Activated naive CD4-positive, alpha-beta T cell treated with anti-CD3 and anti-CD28 coated beads for 36 hours (primary cell): ENCODE results near the gene NCBP3. TPM values are rescaled to one million over a fixed set of nuclear protein-coding genes. Genes with fewer than 3 reads are reported as not detected.
A peak's percentile ranks its signal among the peaks of the same experiment; 100 is the strongest.

Source experiments
- CTCF ChIA-PET: fragments of 350-600 bp; sonication (Branson Sonifier 250); formaldehyde crosslinking; loops from one replicate; lab custom pipeline; 2021; ENCODE audit warnings: antibody characterized with exemption; lab: Charles Lee
- DNase-seq: peaks from one replicate; pipeline ENCODE4 v3.0.0-alpha.2; 2020
- H3K27ac Mint-ChIP-seq: one replicate; pipeline ENCODE4 v1.8.0; 2021; ENCODE audit warnings: mild to moderate bottlenecking, mixed read lengths
- H3K27me3 Mint-ChIP-seq: one replicate; pipeline ENCODE4 v1.8.0; 2021; ENCODE audit warnings: low read depth, mixed read lengths
- H3K36me3 Mint-ChIP-seq: one replicate; pipeline ENCODE4 v1.8.0; 2021; ENCODE audit warnings: low read depth, mixed read lengths
- H3K4me1 Mint-ChIP-seq: one replicate; pipeline ENCODE4 v1.8.0; 2021; ENCODE audit warnings: low read depth, mixed read lengths
- H3K4me3 Mint-ChIP-seq: one replicate; pipeline ENCODE4 v1.8.0; 2021; ENCODE audit warnings: mild to moderate bottlenecking, moderate library complexity, mixed read lengths
- H3K9me3 Mint-ChIP-seq: one replicate; pipeline ENCODE4 v1.8.0; 2021; ENCODE audit warnings: mixed read lengths
- intact Hi-C: fragments of 100-400 bp; cut with micrococcal nuclease; formaldehyde crosslinking; loops from one replicate; pipeline ENCODE4 v1.15.1; 2023
- total RNA-seq, 2 experiments: library from RNA; stranded (reverse); gene quantifications; one replicate each; pipeline ENCODE4 v1.2.3, GENCODE V29; 2021

NCBP3 gene
- total RNA-seq, 2 experiments from 2014 or later: 33.9 to 40.4 TPM

DNA sequence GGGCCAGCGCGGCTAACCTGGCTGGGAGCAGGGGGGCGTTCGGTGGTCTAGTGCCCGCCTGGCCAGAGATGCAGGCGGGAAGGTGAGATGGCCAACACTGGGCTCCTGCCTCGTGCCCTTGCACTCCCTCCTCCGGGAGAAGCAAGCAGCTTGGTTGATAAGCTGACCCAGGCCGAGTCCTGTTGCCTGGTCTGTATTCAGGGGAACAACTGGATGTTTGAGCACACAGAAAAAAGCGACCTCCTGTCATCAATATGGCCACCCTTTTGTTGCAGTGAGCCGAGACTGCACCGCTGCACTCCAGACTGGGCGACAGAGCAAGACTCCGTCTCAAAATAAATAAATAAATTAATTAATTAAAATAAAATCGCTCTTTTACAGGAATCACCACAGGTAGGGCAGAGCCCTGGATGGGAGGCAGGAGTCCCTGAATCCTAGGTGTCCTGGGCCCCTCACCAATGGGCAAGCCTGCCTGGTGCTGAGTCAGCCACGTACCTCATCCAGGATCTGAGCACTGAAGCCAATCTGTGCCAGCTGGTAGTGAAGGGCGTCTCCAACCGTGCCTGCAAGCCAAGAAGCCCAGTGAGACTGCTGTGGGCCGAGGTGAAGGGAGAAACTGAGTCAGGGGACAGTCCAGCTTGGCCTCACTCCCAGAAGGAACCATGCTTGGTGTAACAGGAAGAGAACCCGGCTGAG lies 90.6 kb downstream of the NCBP3 start:
- no peaks in the 10 kb centered on the region for H3K36me3 Mint-ChIP-seq
- no peaks in the 10 kb centered on the region for H3K27me3 Mint-ChIP-seq
- H3K9me3 Mint-ChIP-seq: peaks cover 6% of the 10 kb centered on the region
- intact Hi-C loops: loop anchor here (2.0 kb wide), 1 partner anchor 17 kb away; no protein-coding TSS in a partner anchor
- peak overlapping the region; percentile 63 for H3K4me3 Mint-ChIP-seq
- peak overlapping the region; percentile 59 for H3K27ac Mint-ChIP-seq
- peaks cover 17% of the 10 kb centered on the region for H3K4me1 Mint-ChIP-seq
- DNase-seq: no peak
- CTCF ChIA-PET: interaction anchor here (1.6 kb wide), 1 partner anchor 18 kb away, joined by 8 read pairs; no protein-coding TSS in a partner anchor

DNA sequence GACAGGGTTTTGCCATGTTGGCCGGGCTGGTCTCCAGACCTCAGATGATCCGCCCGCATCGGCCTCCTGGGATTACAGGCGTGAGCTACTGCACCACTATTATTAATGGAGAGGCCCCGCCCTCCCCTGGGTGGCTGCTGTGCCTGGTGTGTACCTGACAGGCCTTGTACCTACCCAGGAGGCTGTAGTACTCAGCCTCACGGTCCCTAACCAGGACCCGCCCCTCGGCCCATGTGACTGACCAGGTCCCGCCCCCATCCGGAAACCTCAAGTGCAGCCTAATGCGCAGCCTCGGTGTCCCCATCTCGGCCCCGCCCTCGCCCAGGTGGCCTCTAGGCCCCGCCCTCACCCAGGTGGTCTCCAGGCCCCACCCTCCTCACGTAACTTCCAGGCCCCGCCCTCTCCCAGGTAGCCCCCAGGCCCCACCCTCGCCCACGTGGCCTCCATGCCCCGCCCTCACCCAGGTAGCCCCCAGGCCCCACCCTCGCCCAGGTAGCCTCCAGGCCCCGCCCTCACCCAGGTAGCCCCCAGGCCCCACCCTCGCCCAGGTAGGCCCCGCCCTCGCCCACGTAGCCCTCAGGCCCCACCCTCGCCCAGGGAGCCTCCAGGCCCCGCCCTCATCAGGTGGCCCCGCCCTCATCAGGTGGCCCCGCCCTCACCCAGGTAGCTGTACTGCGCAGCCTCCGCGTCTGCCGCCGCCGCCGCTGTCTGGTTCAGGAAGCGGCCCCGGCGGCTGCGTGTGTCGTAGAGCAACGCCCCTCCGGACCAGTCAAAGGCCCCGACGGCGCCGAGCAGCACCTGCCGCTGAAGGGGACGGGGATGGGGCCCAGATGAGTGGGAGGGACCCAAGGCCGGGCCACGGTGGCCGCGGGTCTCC lies 91.3 kb downstream of the NCBP3 start:
- DNase-seq: peak; percentile 80
- CTCF ChIA-PET: interaction anchor here (1.6 kb wide), 1 partner anchor 17 kb away, joined by 8 read pairs; no protein-coding TSS in a partner anchor
- no peaks in the 10 kb centered on the region for H3K27me3 Mint-ChIP-seq
- peaks cover 23% of the 10 kb centered on the region for H3K4me1 Mint-ChIP-seq
- H3K27ac Mint-ChIP-seq: no peak overlapping the region
- H3K4me3 Mint-ChIP-seq: peak overlapping the region; percentile 63
- intact Hi-C loops: loop anchor here (2.0 kb wide), 1 partner anchor 16 kb away; no protein-coding TSS in a partner anchor
- no peaks in the 10 kb centered on the region for H3K36me3 Mint-ChIP-seq
- H3K9me3 Mint-ChIP-seq: peaks cover 1% of the 10 kb centered on the region

DNA sequence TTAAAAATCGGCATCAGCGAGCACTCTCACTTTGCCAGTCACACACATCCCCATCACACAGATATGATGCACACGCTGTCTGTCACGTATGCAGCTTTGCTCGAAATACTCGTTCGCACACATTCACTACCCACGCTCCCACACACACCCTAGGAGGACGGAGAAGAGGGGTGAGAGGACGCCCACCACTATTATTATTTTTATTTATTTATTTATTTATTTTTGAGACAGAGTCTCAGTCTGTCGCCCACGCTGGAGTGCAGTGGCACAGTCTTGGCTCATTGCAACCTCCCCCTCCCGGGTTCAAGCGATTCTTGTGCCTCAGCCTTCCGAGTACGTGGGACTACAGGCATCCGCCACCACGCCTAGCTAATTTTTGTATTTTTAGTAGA lies 92.0 kb downstream of the NCBP3 start:
- H3K27me3 Mint-ChIP-seq: no peaks in the 10 kb centered on the region
- no peak overlapping the region for H3K27ac Mint-ChIP-seq
- intact Hi-C loops: loop anchor here (2.0 kb wide), 1 partner anchor 15 kb away; no protein-coding TSS in a partner anchor

DNA sequence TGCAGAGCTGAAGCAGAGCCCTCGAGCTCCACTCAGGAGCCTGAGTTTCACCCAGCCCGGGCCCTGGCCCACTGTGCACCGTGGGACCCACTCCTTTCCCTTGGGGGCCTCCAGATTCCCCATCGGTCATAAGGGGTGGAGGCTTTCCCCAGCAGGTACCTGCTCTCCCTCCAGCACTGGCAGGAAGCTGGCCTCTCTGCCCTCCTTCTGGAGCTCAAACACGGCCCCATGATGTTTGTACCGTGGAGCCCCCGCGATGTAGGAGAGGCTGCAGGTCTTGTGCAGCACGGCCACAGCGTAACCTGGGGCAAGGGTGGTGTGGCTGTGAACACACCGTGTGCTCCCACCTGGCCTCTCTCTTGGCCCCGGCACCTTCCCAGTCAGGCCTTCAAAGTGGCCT lies 92.4 kb downstream of the NCBP3 start:
- Mint-ChIP-seq H3K27me3 (no peaks in the 10 kb centered on the region), H3K4me3 (no peak overlapping the region), H3K36me3 (no peaks in the 10 kb centered on the region), H3K9me3 (no peaks in the 10 kb centered on the region), H3K4me1 (peaks cover 29% of the 10 kb centered on the region), H3K27ac (no peak overlapping the region)
- CTCF ChIA-PET: interaction anchor here (0.9 kb wide), 1 partner anchor 13 kb away, joined by 3 read pairs; no protein-coding TSS in a partner anchor
- no peak for DNase-seq
- intact Hi-C loops: loop anchor here (2.0 kb wide), 1 partner anchor 15 kb away; no protein-coding TSS in a partner anchor

More for the DNA sequence above, 92.0 kb downstream of the NCBP3 start:
- Mint-ChIP-seq H3K36me3 (no peaks in the 10 kb centered on the region), H3K9me3 (no peaks in the 10 kb centered on the region), H3K4me3 (no peak overlapping the region), H3K4me1 (peaks cover 25% of the 10 kb centered on the region)
- DNase-seq: no peak
- CTCF ChIA-PET: interaction anchor here (0.9 kb wide), 1 partner anchor 13 kb away, joined by 3 read pairs; no protein-coding TSS in a partner anchor

Other genes starting within 250 kb of the NCBP3 start
- gene TRPV1, start 236.8 kb downstream of the NCBP3 start, total RNA-seq: 1 to 10 TPM in 1 of 2 experiments, under 1 TPM in 1; 0.96 to 1.0 TPM
- gene SHPK, start 210.0 kb downstream of the NCBP3 start, total RNA-seq: 1 to 10 TPM; 6.9 to 7.5 TPM
- gene CTNS, start 209.5 kb downstream of the NCBP3 start, total RNA-seq: 1 to 10 TPM; 4.5 TPM
- gene TAX1BP3, start 177.7 kb downstream of the NCBP3 start, total RNA-seq: 10 to 100 TPM; 17.7 to 19.3 TPM
- 10 to 100 TPM; 41.8 to 44.0 TPM for gene EMC6, start 177.4 kb downstream of the NCBP3 start, total RNA-seq
- 10 to 100 TPM; 45.2 to 47.4 TPM for gene P2RX5, start 150.1 kb downstream of the NCBP3 start, total RNA-seq
- 10 to 100 TPM; 20.5 to 21.8 TPM for gene HASPIN, start 122.3 kb downstream of the NCBP3 start, total RNA-seq
- 10 to 100 TPM; 31.7 to 32.4 TPM for gene ITGAE, start 45.1 kb downstream of the NCBP3 start, total RNA-seq
- 1 to 10 TPM; 2.4 to 2.7 TPM for gene CAMKK1, start 46.8 kb upstream of the NCBP3 start, total RNA-seq
- under 1 TPM; 0.10 to 0.17 TPM for gene P2RX1, start 70.2 kb upstream of the NCBP3 start, total RNA-seq
- gene ATP2A3, start 118.2 kb upstream of the NCBP3 start, total RNA-seq: 10 to 100 TPM; 75.5 to 76.4 TPM